Kidney epithelial cell (primary cell): Measurements from ENCODE around the gene RFX8. TPM values are rescaled to one million over a fixed set of nuclear protein-coding genes. Genes with fewer than 3 reads are reported as not detected.

ENCODE experiments used
- DNase-seq: peaks from one replicate; pipeline ENCODE4 v3.0.0-alpha.2; 2010; ENCODE audit warnings: low read depth
- H3K27me3 ChIP-seq: 2 replicates; pipeline ENCODE4 v1.6.0; 2011; ENCODE audit warnings: low read length; ENCODE audit not compliant: control insufficient read depth, insufficient read depth
- H3K36me3 ChIP-seq: 2 replicates; pipeline ENCODE4 v1.5.1; 2011; ENCODE audit warnings: low read length; ENCODE audit not compliant: control insufficient read depth, insufficient read depth
- H3K4me3 ChIP-seq: 2 replicates; pipeline ENCODE4 v1.5.1; 2011; ENCODE audit warnings: low read depth, mild to moderate bottlenecking, control low read depth, low read length
- CTCF ChIP-seq: IDR thresholded peaks from 2 replicates; pipeline ENCODE4 v1.5.1; 2011; ENCODE audit warnings: mild to moderate bottlenecking, moderate library complexity, low read length, control low read depth, inconsistent platforms; ENCODE audit not compliant: insufficient read depth, poor library complexity, severe bottlenecking
- total RNA-seq: library from RNA; depleted of rRNA; stranded (reverse); fragments of >200 nt; gene quantifications from 2 replicates; pipeline ENCODE4 v1.2.3, GENCODE V29; 2015

The RFX8 gene
- total RNA-seq, 1 donor from 2014 or later, result 0.25 TPM

DNA sequence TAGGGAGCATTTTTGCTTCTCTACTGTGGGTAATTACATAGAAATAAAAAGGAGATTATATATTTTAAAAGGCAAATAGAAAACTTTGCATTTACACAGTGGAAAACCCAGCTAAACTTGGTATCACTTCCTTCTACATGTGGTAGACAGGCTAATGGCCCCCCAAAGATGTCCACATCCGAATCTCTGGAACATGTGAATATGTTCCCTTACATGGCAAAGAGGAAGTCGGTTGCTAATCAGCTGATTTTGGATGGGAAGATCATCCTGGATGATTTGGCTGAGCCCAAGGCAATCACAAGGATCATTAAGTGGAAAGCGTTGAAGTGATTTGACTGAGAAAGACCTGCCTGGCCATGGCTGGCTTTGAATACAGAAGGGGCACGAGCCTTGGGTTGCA lies 113.8 kb downstream of the RFX8 start:
- no peak for TF ChIP-seq CTCF
- no peaks in the 10 kb centered on the region for H3K27me3 ChIP-seq
- H3K36me3 ChIP-seq, result no peaks in the 10 kb centered on the region
- DNase-seq, result no peak
- H3K4me3 ChIP-seq, result no peak overlapping the region

- peak; percentile 65 for DNase-seq
- H3K4me3 ChIP-seq, result no peak overlapping the region
- no peaks in the 10 kb centered on the region for H3K36me3 ChIP-seq
- no peak for TF ChIP-seq CTCF
- no peaks in the 10 kb centered on the region for H3K27me3 ChIP-seq
Measured at GRCh38 chr2:101360232-101360631, 114.7 kb downstream of the RFX8 start.

- H3K4me3 ChIP-seq, result no peak overlapping the region
- TF ChIP-seq CTCF, result no peak
- DNase-seq, result no peak
Measured at GRCh38 chr2:101359410-101359954, 115.4 kb downstream of the RFX8 start.

DNA sequence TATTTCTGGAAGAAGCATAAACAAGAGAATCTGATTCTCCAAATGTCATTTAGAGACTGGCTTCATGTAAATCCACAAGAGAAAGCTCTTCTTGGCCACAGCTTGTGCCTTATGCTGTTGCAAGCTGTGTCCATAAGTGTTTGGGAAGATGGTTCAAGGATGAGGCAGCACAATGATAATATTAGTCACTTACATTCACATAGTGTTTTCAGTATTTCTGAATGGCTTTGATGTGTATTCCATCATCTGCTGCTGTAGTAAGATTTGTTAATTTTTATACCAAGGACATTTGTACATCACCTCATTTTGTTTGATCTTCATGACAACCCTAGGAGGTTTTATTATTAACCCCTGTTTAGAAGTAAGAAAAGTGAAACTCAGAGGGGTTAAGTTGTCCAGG lies 117.5 kb downstream of the RFX8 start:
- TF ChIP-seq CTCF, result no peak
- no peak for DNase-seq
- Histone ChIP-seq H3K4me3 (no peak overlapping the region), H3K27me3 (no peaks in the 10 kb centered on the region), H3K36me3 (no peaks in the 10 kb centered on the region)

More at GRCh38 chr2:101359410-101359954, 115.4 kb downstream of the RFX8 start:
- H3K27me3 ChIP-seq, result no peaks in the 10 kb centered on the region
- no peaks in the 10 kb centered on the region for H3K36me3 ChIP-seq

DNA sequence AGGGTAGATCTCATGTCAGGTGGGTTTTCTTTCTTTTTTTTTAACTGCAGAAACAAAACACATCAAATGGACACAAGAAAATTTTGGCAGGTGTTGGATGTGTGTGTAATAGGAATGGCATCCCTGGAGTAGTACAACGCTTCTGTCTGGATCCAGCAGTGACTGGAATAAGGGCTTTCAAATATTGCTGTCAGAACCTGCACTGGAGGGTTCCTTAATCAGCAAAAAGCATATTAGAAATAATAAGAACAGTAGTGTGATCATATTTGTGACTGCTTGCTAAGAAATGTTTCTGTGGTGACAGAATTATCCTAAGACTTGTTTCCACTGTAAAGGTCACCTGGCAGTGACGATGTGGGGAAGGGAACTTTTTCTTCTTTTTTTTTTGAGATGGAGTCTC lies 118.4 kb downstream of the RFX8 start:
- TF ChIP-seq CTCF, result no peak
- Histone ChIP-seq H3K36me3 (no peaks in the 10 kb centered on the region), H3K27me3 (no peaks in the 10 kb centered on the region), H3K4me3 (no peak overlapping the region)
- DNase-seq, result no peak

- Histone ChIP-seq H3K27me3 (no peaks in the 10 kb centered on the region), H3K4me3 (no peak overlapping the region), H3K36me3 (no peaks in the 10 kb centered on the region)
- TF ChIP-seq CTCF, result no peak
- DNase-seq, result no peak
Measured at GRCh38 chr2:101356055-101356454, 118.9 kb downstream of the RFX8 start.
